HEK293 (cell line): ENCODE measurements around the gene SLF2.

Source experiments
- CTCF ChIA-PET: fragments of 350-600 bp; formaldehyde crosslinking; extraction: SDS; loops from one replicate; lab custom pipeline; 2021; ENCODE audit warnings: antibody characterized with exemption; lab: Yijun Ruan, JAX
- POLR2A ChIA-PET: fragments of 300-600 bp; formaldehyde crosslinking; extraction: SDS; loops from one replicate; lab custom pipeline; 2020; ENCODE audit warnings: antibody characterized with exemption, inconsistent platforms; lab: Yijun Ruan, JAX
- H3K27ac ChIP-seq: fragments of 200-500 bp; sonication (Bioruptor generic); 2 replicates; pipeline ENCODE4 v1.5.1; 2014; ENCODE audit warnings: low read depth, low read length, control low read depth, inconsistent platforms; ENCODE audit errors: extremely low read depth
- H3K36me3 ChIP-seq, 2 experiments: fragments of 200-500 bp in 1 of 2; sonication (Bioruptor generic) in 1 of 2; 1 replicate in 1 of 2; 2 replicates in 1 of 2; pipeline ENCODE4 v1.5.1; 2014 to 2017; ENCODE audit warnings: inconsistent platforms in 2 of 2, low read length in 2 of 2; ENCODE audit not compliant: control insufficient read depth in 2 of 2, insufficient read depth in 1 of 2
- H3K4me1 ChIP-seq: fragments of 200-500 bp; sonication (Bioruptor generic); 2 replicates; pipeline ENCODE4 v1.5.1; 2014; ENCODE audit warnings: mild to moderate bottlenecking, low read length, inconsistent platforms; ENCODE audit not compliant: control insufficient read depth, insufficient read depth
- H3K4me3 ChIP-seq: 2 replicates; pipeline ENCODE4 v1.5.1; 2011; ENCODE audit warnings: low read depth, mild to moderate bottlenecking, control low read depth, low read length, moderate library complexity
- H3K9me3 ChIP-seq: fragments of 200-500 bp; sonication (Bioruptor generic); 2 replicates; pipeline ENCODE4 v1.5.1; 2014; ENCODE audit warnings: low read depth, low read length, inconsistent platforms; ENCODE audit not compliant: control insufficient read depth, insufficient read depth
- BCL11A ChIP-seq: fragments of 450-650 bp; formaldehyde crosslinking; IDR thresholded peaks from 2 replicates; pipeline ENCODE4 v1.5.1; 2016; ENCODE audit warnings: low read depth, missing biosample characterization, missing genetic modification characterization
- BCL11B ChIP-seq: fragments of 450-650 bp; formaldehyde crosslinking; IDR thresholded peaks from 2 replicates; pipeline ENCODE4 v1.5.1; 2016; ENCODE audit warnings: low read depth, missing biosample characterization, missing genetic modification characterization
- EGR2 ChIP-seq: fragments of 450-650 bp; formaldehyde crosslinking; IDR thresholded peaks from 2 replicates; pipeline ENCODE4 v1.5.1; 2016; ENCODE audit warnings: low read depth, missing biosample characterization, missing genetic modification characterization
- GLIS2 ChIP-seq: fragments of 450-650 bp; formaldehyde crosslinking; IDR thresholded peaks from 2 replicates; pipeline ENCODE4 v1.5.1; 2016; ENCODE audit warnings: missing biosample characterization, missing genetic modification characterization
- HOXD13 ChIP-seq: sonication (generic); formaldehyde crosslinking; IDR thresholded peaks from 2 replicates; pipeline ENCODE4 v1.8.0; 2022; ENCODE audit warnings: missing genetic modification reagents, borderline replicate concordance
- KLF1 ChIP-seq: fragments of 450-650 bp; formaldehyde crosslinking; IDR thresholded peaks from 2 replicates; pipeline ENCODE4 v1.5.1; 2016; ENCODE audit warnings: missing biosample characterization, missing genetic modification characterization
- MEIS1 ChIP-seq: sonication (generic); formaldehyde crosslinking; IDR thresholded peaks from 2 replicates; pipeline ENCODE4 v1.8.1; 2022; ENCODE audit warnings: missing genetic modification reagents, mild to moderate bottlenecking, borderline replicate concordance
- PBX3 ChIP-seq: sonication (generic); formaldehyde crosslinking; IDR thresholded peaks from 2 replicates; pipeline ENCODE4 v1.8.1; 2022; ENCODE audit warnings: mild to moderate bottlenecking, moderate library complexity, missing genetic modification reagents
- SCRT2 ChIP-seq: fragments of 450-650 bp; formaldehyde crosslinking; IDR thresholded peaks from 2 replicates; pipeline ENCODE4 v1.5.1; 2016; ENCODE audit warnings: missing biosample characterization, missing genetic modification characterization
- ZFHX2 ChIP-seq: fragments of 450-650 bp; formaldehyde crosslinking; conservative IDR thresholded peaks from 2 replicates; pipeline ENCODE4 v1.5.1; 2016; ENCODE audit warnings: missing biosample characterization, missing genetic modification characterization
- ZNF221 ChIP-seq: fragments of 450-650 bp; formaldehyde crosslinking; IDR thresholded peaks from 2 replicates; pipeline ENCODE4 v1.5.1; 2017; ENCODE audit warnings: missing biosample characterization, missing genetic modification characterization, borderline replicate concordance
- ZNF266 ChIP-seq: fragments of 450-650 bp; formaldehyde crosslinking; IDR thresholded peaks from 2 replicates; pipeline ENCODE4 v1.5.1; 2016; ENCODE audit warnings: missing biosample characterization, missing genetic modification characterization, low read depth
- ZNF280C ChIP-seq: fragments of 450-650 bp; formaldehyde crosslinking; IDR thresholded peaks from 2 replicates; pipeline ENCODE4 v1.5.1; 2016; ENCODE audit warnings: missing biosample characterization, missing genetic modification characterization
- ZNF362 ChIP-seq: fragments of 450-650 bp; formaldehyde crosslinking; IDR thresholded peaks from 2 replicates; pipeline ENCODE4 v1.5.1; 2016; ENCODE audit warnings: missing biosample characterization, missing genetic modification characterization
- ZNF398 ChIP-seq: fragments of 450-650 bp; formaldehyde crosslinking; IDR thresholded peaks from 2 replicates; pipeline ENCODE4 v1.5.1; 2017; ENCODE audit warnings: missing biosample characterization, missing genetic modification characterization
- ZNF549 ChIP-seq: fragments of 450-650 bp; IDR thresholded peaks from 2 replicates; pipeline ENCODE4 v1.5.1; 2018; ENCODE audit warnings: missing biosample characterization, missing genetic modification characterization, mild to moderate bottlenecking, inconsistent platforms, moderate library complexity
- ZNF561 ChIP-seq: fragments of 450-650 bp; IDR thresholded peaks from 2 replicates; pipeline ENCODE4 v1.5.1; 2018; ENCODE audit warnings: missing biosample characterization, missing genetic modification characterization, borderline replicate concordance
- ZNF664 ChIP-seq: fragments of 450-650 bp; formaldehyde crosslinking; IDR thresholded peaks from 2 replicates; pipeline ENCODE4 v1.5.1; 2016; ENCODE audit warnings: missing biosample characterization, missing genetic modification characterization
- ZNF707 ChIP-seq: fragments of 450-650 bp; formaldehyde crosslinking; IDR thresholded peaks from 2 replicates; pipeline ENCODE4 v1.5.1; 2016; ENCODE audit warnings: missing biosample characterization, missing genetic modification characterization
- ZNF747 ChIP-seq: fragments of 450-650 bp; formaldehyde crosslinking; IDR thresholded peaks from 2 replicates; pipeline ENCODE4 v1.5.1; 2016; ENCODE audit warnings: missing biosample characterization, missing genetic modification characterization
- ZSCAN30 ChIP-seq: fragments of 450-650 bp; IDR thresholded peaks from 2 replicates; pipeline ENCODE4 v1.5.1; 2018; ENCODE audit warnings: missing biosample characterization, mild to moderate bottlenecking, missing genetic modification characterization, moderate library complexity

Gene SLF2

GRCh38 chr10:100970914-100971811 lies 58.4 kb downstream of the SLF2 start:
- H3K4me3 ChIP-seq: no peak overlapping the region
- TF ChIP-seq ZNF549 (no peak), BCL11A (tag by site-specific recombination) (no peak), KLF1 (tag by site-specific recombination) (peak; percentile 33; the same call in 1 of the 2 replicates), HOXD13 (no peak), ZNF221 (tag by site-specific recombination) (no peak), SCRT2 (tag by site-specific recombination) (peak; percentile 31; the same call in 1 of the 2 replicates), ZSCAN30 (tag by site-specific recombination) (no peak)
- CTCF ChIA-PET: interaction anchor here (0.5 kb wide), 1 partner anchor 43 kb away, joined by 3 read pairs; no protein-coding TSS in a partner anchor

GRCh38 chr10:100972115-100972903 lies 59.5 kb downstream of the SLF2 start:
- POLR2A ChIA-PET: interaction anchor here (0.6 to 1.1 kb wide), 3 partner anchors 15 to 1317 kb away, joined by 3 to 4 read pairs (median 3); partner anchors contain the start of genes MRPL43 and TWNK
- H3K27ac ChIP-seq: no peak overlapping the region
- no peak overlapping the region for H3K4me3 ChIP-seq
- H3K9me3 ChIP-seq: no peaks in the 10 kb centered on the region
- no peaks in the 10 kb centered on the region for H3K4me1 ChIP-seq
- TF ChIP-seq GLIS2 (tag by site-specific recombination) (peak; percentile 19; the same call in 1 of the 2 replicates), ZNF747 (no peak), BCL11A (tag by site-specific recombination) (peak; percentile 72; the same call in 1 of the 2 replicates), ZNF664 (tag by site-specific recombination) (no peak), PBX3 (no peak), ZNF280C (tag by site-specific recombination) (no peak), ZNF266 (tag by site-specific recombination) (no peak), BCL11B (tag by site-specific recombination) (peak; percentile 83; the same call in 1 of the 2 replicates), ZNF561 (no peak), ZNF398 (no peak), MEIS1 (CRISPR knock-in tag) (no peak), EGR2 (tag by site-specific recombination) (peak; percentile 54; the same call in 1 of the 2 replicates), ZNF362 (no peak), ZFHX2 (tag by site-specific recombination) (peak; percentile 68), ZNF707 (no peak)
- TF ChIP-seq, all 188 proteins: peak for 5
- CTCF ChIA-PET: interaction anchor here (0.5 to 1.7 kb wide), 4 partner anchors 25 to 69 kb away, joined by 3 to 5 read pairs (median 4); no protein-coding TSS in a partner anchor
- H3K36me3 ChIP-seq: peaks cover 2 to 4% of the 10 kb centered on the region in 2 experiments; a peak in 2 of 3 replicates

More at GRCh38 chr10:100970914-100971811, 58.4 kb downstream of the SLF2 start:
- H3K36me3 ChIP-seq: peaks cover 0 to 4% of the 10 kb centered on the region in 2 experiments; a peak in 1 of 3 replicates
- H3K27ac ChIP-seq: no peak overlapping the region
- H3K4me1 ChIP-seq: no peaks in the 10 kb centered on the region
- POLR2A ChIA-PET: interaction anchor here (0.6 to 0.7 kb wide), 2 partner anchors 16 to 1318 kb away, joined by 3 read pairs; partner anchors contain the start of genes MRPL43 and TWNK
- no peaks in the 10 kb centered on the region for H3K9me3 ChIP-seq
